GM23338 (cell line): Measurements from ENCODE around the gene CDON.

Source experiments
- CREB1 ChIP-seq: fragments of 250-450 bp; sonication (Bioruptor Pico); IDR thresholded peaks from 2 replicates; pipeline ENCODE4 v1.5.0; 2020; ENCODE audit warnings: low read depth, mild to moderate bottlenecking, moderate library complexity
- EZH2 ChIP-seq: fragments of 200-600 bp; sonication (generic); IDR thresholded peaks from one replicate; pipeline ENCODE4 v1.8.0; 2017; ENCODE audit warnings: antibody characterized with exemption, mild to moderate bottlenecking, low read depth; ENCODE audit not compliant: unreplicated experiment
- EZH2phosphoT487 ChIP-seq: fragments of 200-600 bp; sonication (generic); IDR thresholded peaks from one replicate; pipeline ENCODE4 v1.8.1; 2018; ENCODE audit warnings: antibody characterized with exemption; ENCODE audit not compliant: unreplicated experiment
- JUNB ChIP-seq: IDR thresholded peaks from one replicate; pipeline ENCODE4 v1.6.1; 2016; ENCODE audit warnings: antibody characterized with exemption; ENCODE audit not compliant: unreplicated experiment
- POLR2AphosphoS5 ChIP-seq: IDR thresholded peaks from 2 replicates; pipeline ENCODE4 v1.6.1; 2016; ENCODE audit warnings: antibody characterized with exemption, low read depth
- STAT1 ChIP-seq: IDR thresholded peaks from one replicate; pipeline ENCODE4 v1.6.1; 2016; ENCODE audit warnings: antibody characterized with exemption; ENCODE audit not compliant: unreplicated experiment
- ZNF331 ChIP-seq: fragments of 250-450 bp; sonication (Bioruptor Pico); IDR thresholded peaks from 2 replicates; pipeline ENCODE4 v1.5.0; 2020; ENCODE audit warnings: low read depth, mild to moderate bottlenecking, moderate library complexity
- TF ChIP-seq, protein P1 (sequence below), 2 experiments: fragments of 200-600 bp in 1 of 2; sonication (generic) in 1 of 2; conservative IDR thresholded peaks; 2 replicates each; pipeline versions ENCODE4 v1.5.1 to v1.6.1; 2016 to 2017; ENCODE audit warnings: antibody characterized with exemption in 2 of 2, low read depth in 2 of 2, mild to moderate bottlenecking in 2 of 2, moderate library complexity in 1 of 2
- TF ChIP-seq, protein P2 (sequence below): IDR thresholded peaks from one replicate; pipeline ENCODE4 v1.6.1; 2018; ENCODE audit warnings: antibody characterized with exemption; ENCODE audit not compliant: unreplicated experiment
- TF ChIP-seq, protein P3 (sequence below): IDR thresholded peaks from 2 replicates; pipeline ENCODE4 v1.6.1; 2016; ENCODE audit warnings: antibody characterized with exemption

DNA sequence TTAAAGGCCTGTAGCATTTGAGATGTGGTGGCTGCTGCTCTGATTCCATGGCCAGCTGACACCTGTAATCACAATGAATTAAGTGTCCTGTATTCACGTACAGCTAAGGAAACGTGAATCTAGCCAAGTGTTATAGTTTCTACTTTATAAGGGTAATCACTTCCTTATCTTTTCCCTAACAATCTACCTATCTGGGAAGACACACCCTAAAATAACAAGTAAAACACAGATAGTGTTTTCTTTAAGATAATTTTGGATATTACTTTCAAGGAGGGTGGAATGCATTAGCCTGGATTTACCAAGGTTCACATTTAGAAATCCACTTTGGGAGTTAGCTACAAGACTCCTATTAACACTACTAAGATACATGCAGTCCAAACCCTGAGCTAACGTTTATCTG lies 11.5 kb downstream of the CDON start:
- TF ChIP-seq, protein P1, sequence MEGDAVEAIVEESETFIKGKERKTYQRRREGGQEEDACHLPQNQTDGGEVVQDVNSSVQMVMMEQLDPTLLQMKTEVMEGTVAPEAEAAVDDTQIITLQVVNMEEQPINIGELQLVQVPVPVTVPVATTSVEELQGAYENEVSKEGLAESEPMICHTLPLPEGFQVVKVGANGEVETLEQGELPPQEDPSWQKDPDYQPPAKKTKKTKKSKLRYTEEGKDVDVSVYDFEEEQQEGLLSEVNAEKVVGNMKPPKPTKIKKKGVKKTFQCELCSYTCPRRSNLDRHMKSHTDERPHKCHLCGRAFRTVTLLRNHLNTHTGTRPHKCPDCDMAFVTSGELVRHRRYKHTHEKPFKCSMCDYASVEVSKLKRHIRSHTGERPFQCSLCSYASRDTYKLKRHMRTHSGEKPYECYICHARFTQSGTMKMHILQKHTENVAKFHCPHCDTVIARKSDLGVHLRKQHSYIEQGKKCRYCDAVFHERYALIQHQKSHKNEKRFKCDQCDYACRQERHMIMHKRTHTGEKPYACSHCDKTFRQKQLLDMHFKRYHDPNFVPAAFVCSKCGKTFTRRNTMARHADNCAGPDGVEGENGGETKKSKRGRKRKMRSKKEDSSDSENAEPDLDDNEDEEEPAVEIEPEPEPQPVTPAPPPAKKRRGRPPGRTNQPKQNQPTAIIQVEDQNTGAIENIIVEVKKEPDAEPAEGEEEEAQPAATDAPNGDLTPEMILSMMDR (conservative IDR thresholded peaks at IDR 0.05; ENCODE audit: low read depth in 2 of 2) = no peak
- no peak for TF ChIP-seq STAT1
- TF ChIP-seq EZH2phosphoT487 = no peak
- no peak for TF ChIP-seq POLR2AphosphoS5
- TF ChIP-seq CREB1 (CRISPR knock-in tag) = no peak
- no peak for TF ChIP-seq EZH2
- TF ChIP-seq, protein P2, sequence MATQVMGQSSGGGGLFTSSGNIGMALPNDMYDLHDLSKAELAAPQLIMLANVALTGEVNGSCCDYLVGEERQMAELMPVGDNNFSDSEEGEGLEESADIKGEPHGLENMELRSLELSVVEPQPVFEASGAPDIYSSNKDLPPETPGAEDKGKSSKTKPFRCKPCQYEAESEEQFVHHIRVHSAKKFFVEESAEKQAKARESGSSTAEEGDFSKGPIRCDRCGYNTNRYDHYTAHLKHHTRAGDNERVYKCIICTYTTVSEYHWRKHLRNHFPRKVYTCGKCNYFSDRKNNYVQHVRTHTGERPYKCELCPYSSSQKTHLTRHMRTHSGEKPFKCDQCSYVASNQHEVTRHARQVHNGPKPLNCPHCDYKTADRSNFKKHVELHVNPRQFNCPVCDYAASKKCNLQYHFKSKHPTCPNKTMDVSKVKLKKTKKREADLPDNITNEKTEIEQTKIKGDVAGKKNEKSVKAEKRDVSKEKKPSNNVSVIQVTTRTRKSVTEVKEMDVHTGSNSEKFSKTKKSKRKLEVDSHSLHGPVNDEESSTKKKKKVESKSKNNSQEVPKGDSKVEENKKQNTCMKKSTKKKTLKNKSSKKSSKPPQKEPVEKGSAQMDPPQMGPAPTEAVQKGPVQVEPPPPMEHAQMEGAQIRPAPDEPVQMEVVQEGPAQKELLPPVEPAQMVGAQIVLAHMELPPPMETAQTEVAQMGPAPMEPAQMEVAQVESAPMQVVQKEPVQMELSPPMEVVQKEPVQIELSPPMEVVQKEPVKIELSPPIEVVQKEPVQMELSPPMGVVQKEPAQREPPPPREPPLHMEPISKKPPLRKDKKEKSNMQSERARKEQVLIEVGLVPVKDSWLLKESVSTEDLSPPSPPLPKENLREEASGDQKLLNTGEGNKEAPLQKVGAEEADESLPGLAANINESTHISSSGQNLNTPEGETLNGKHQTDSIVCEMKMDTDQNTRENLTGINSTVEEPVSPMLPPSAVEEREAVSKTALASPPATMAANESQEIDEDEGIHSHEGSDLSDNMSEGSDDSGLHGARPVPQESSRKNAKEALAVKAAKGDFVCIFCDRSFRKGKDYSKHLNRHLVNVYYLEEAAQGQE = no peak
- TF ChIP-seq, protein P3, sequence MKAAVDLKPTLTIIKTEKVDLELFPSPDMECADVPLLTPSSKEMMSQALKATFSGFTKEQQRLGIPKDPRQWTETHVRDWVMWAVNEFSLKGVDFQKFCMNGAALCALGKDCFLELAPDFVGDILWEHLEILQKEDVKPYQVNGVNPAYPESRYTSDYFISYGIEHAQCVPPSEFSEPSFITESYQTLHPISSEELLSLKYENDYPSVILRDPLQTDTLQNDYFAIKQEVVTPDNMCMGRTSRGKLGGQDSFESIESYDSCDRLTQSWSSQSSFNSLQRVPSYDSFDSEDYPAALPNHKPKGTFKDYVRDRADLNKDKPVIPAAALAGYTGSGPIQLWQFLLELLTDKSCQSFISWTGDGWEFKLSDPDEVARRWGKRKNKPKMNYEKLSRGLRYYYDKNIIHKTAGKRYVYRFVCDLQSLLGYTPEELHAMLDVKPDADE = no peak
- TF ChIP-seq JUNB = no peak
- TF ChIP-seq ZNF331 (CRISPR knock-in tag) = no peak
